ENCODE data around the gene ASH1L. TPM values are rescaled to one million over a fixed set of nuclear protein-coding genes. Genes with fewer than 3 reads are reported as not detected.

ASH1L gene
- total RNA-seq, 4 donors from 2014 or later = 63.3 to 75.6 (median 67.7) TPM

GRCh38 chr1:155529929-155530328, 32.7 kb downstream of the ASH1L start:
- WGBS = 85% methylated on average over 3 of the region's 3 CpGs
- Histone ChIP-seq H3K4me3 (no peak overlapping the region), H3K4me1 (peaks cover 3 to 45% (median 40%) of the 10 kb centered on the region in 4 donors), H3K9me3 (no peaks in the 10 kb centered on the region), H3K36me3 (no peaks in the 10 kb centered on the region), H3K27me3 (no peaks in the 10 kb centered on the region), H3K27ac (replicated peaks in 1 of 4) (no peak overlapping the region)
- intact Hi-C loops (cut with DNase I) = no loop called here
- no peak for DNase-seq (ENCODE audit: extremely low spot score)
- TF ChIP-seq POLR2AphosphoS5 (IDR thresholded peaks at IDR 0.05) = no peak
- TF ChIP-seq EP300 (IDR thresholded peaks at IDR 0.05) = no peak
- TF ChIP-seq CTCF (IDR thresholded peaks at IDR 0.05) = no peak

DNA sequence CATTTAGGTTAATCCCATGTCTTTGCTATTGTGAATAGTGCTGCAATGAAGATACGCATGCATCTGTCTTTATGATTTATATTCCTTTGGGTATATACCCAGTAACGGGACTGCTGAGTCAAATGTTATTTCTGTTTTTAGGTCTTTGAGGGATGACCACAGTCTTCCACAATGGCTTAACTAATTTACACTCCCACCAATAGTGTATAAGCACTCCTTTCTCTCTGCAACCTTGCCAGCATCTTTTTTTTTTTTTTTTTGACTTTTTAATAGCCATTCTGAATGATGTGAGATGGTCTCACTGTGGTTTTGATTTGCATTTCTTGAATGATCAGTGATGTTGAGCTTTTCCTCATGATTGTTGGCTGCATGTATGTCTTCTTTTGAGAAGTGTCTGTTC, 33.5 kb downstream of the ASH1L start:
- Histone ChIP-seq H3K27me3 (no peaks in the 10 kb centered on the region), H3K4me3 (no peak overlapping the region), H3K27ac (replicated peaks in 1 of 4) (no peak overlapping the region), H3K4me1 (peaks cover 0 to 47% (median 43%) of the 10 kb centered on the region in 4 donors), H3K36me3 (no peaks in the 10 kb centered on the region), H3K9me3 (no peaks in the 10 kb centered on the region)
- WGBS = 84% methylated on average over 2 of the region's 2 CpGs
- intact Hi-C loops (cut with DNase I) = no loop called here
- DNase-seq (ENCODE audit: extremely low spot score) = no peak
- TF ChIP-seq CTCF (IDR thresholded peaks at IDR 0.05) (no peak), EP300 (IDR thresholded peaks at IDR 0.05) (no peak), POLR2AphosphoS5 (IDR thresholded peaks at IDR 0.05) (no peak), POLR2A (IDR thresholded peaks at IDR 0.05; ENCODE audit: low read depth) (no peak)

GRCh38 chr1:155527677-155528076, 34.9 kb downstream of the ASH1L start:
- H3K27ac ChIP-seq (replicated peaks in 1 of 4) = no peak overlapping the region
- intact Hi-C loops (cut with DNase I) = no loop called here
- no peaks in the 10 kb centered on the region for H3K9me3 ChIP-seq
- 72% methylated on average over 6 of the region's 6 CpGs for WGBS
- no peak for DNase-seq (ENCODE audit: extremely low spot score)
- H3K4me1 ChIP-seq = peaks cover 3 to 61% (median 51%) of the 10 kb centered on the region in 4 donors
- no peak overlapping the region for H3K4me3 ChIP-seq
- no peaks in the 10 kb centered on the region for H3K27me3 ChIP-seq
- TF ChIP-seq POLR2A (IDR thresholded peaks at IDR 0.05; ENCODE audit: low read depth) = no peak
- no peak for TF ChIP-seq CTCF (IDR thresholded peaks at IDR 0.05)
- no peak for TF ChIP-seq POLR2AphosphoS5 (IDR thresholded peaks at IDR 0.05)
- no peak for TF ChIP-seq EP300 (IDR thresholded peaks at IDR 0.05)
- H3K36me3 ChIP-seq = no peaks in the 10 kb centered on the region

DNA sequence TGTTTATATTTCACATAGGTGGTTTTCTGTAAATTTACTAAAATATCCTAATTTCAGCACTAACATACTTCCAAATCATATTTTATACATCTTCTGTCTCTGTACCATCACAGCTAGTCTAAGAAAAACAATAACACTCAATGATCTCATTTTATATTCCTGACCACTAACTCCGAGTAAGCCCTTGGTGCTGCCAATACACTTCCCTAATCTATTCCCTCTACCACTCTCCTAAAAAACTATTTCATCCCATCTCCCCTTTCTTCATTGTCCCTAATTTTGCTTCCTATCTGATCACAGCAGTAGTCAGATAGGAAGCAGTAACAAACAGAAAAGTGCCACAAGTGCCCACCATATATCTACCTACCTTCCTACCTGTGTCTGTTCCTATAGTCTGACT, 36.2 kb downstream of the ASH1L start:
- Histone ChIP-seq H3K27me3 (no peaks in the 10 kb centered on the region), H3K36me3 (no peaks in the 10 kb centered on the region), H3K9me3 (no peaks in the 10 kb centered on the region), H3K4me3 (no peak overlapping the region), H3K27ac (replicated peaks in 1 of 4) (no peak overlapping the region), H3K4me1 (peaks cover 3 to 54% (median 44%) of the 10 kb centered on the region in 4 donors)
- DNase-seq (ENCODE audit: extremely low spot score) = no peak
- no peak for TF ChIP-seq POLR2AphosphoS5 (IDR thresholded peaks at IDR 0.05)
- no peak for TF ChIP-seq POLR2A (IDR thresholded peaks at IDR 0.05; ENCODE audit: low read depth)
- no peak for TF ChIP-seq CTCF (IDR thresholded peaks at IDR 0.05)
- no peak for TF ChIP-seq EP300 (IDR thresholded peaks at IDR 0.05)
- intact Hi-C loops (cut with DNase I) = no loop called here
- 74% methylated on average over 1 of the region's 1 CpG for WGBS

DNA sequence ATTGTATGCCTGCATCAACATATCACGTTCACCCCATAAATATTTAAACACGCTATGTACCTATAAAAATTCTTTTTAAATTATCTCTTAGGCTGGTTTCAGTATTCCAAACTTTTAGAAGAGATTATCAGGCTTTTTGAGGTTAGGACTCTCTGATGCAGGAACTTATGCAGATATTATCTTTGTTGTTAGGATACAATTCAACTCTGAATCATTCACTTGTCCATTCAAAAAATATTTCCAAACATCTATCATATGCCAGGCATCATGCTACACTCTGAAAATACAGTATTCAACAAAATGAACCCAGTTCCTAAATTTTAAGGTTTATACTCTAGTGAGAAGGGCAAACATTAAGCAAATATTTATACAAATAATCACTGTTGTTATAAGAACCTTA, 40.5 kb downstream of the ASH1L start:
- H3K9me3 ChIP-seq = no peaks in the 10 kb centered on the region
- intact Hi-C loops (cut with DNase I) = no loop called here
- TF ChIP-seq POLR2A (IDR thresholded peaks at IDR 0.05; ENCODE audit: low read depth) (no peak), CTCF (IDR thresholded peaks at IDR 0.05) (no peak), EP300 (IDR thresholded peaks at IDR 0.05) (no peak), POLR2AphosphoS5 (IDR thresholded peaks at IDR 0.05) (no peak)
- H3K4me3 ChIP-seq = no peak overlapping the region
- peaks cover 0 to 17% (median 10%) of the 10 kb centered on the region in 4 donors for H3K36me3 ChIP-seq
- no peak for DNase-seq (ENCODE audit: extremely low spot score)
- peaks cover 3 to 23% (median 20%) of the 10 kb centered on the region in 4 donors for H3K4me1 ChIP-seq
- H3K27me3 ChIP-seq = no peaks in the 10 kb centered on the region
- no peak overlapping the region for H3K27ac ChIP-seq (replicated peaks in 1 of 4)
- WGBS = 86% methylated on average over 2 of the region's 2 CpGs
